Suprapubic skin (tissue), 4 donors: ENCODE data around the gene COX8A. TPM values are rescaled to one million over a fixed set of nuclear protein-coding genes. Genes with fewer than 3 reads are reported as not detected.

ENCODE experiments used
- DNase-seq, 2 donors: peaks; one replicate each; pipeline ENCODE4 v3.0.0-alpha.2; 2019; ENCODE audit warnings: low spot score in 2 of 2
- H3K27ac ChIP-seq: fragments of 200-600 bp; sonication (generic); one replicate; pipeline ENCODE4 v1.5.1; 2019
- H3K27me3 ChIP-seq: fragments of 200-600 bp; sonication (generic); one replicate; pipeline ENCODE4 v1.5.1; 2019
- H3K36me3 ChIP-seq: fragments of 200-600 bp; sonication (generic); one replicate; pipeline ENCODE4 v1.5.1; 2019
- H3K4me1 ChIP-seq: fragments of 200-600 bp; sonication (generic); one replicate; pipeline ENCODE4 v1.5.1; 2019
- H3K4me3 ChIP-seq: fragments of 200-600 bp; sonication (generic); one replicate; pipeline ENCODE4 v1.5.1; 2019; ENCODE audit warnings: mild to moderate bottlenecking
- H3K9me3 ChIP-seq: fragments of 200-600 bp; sonication (generic); one replicate; pipeline ENCODE4 v1.5.1; 2019
- CTCF ChIP-seq, 2 donors: fragments of 200-600 bp in 1 of 2; fragments of 450-650 bp in 1 of 2; sonication (generic) in 1 of 2; IDR thresholded peaks; one replicate each; pipeline ENCODE4 v1.5.1; 2016 to 2019; ENCODE audit warnings: antibody characterized with exemption in 2 of 2, mild to moderate bottlenecking in 1 of 2, moderate library complexity in 1 of 2
- EP300 ChIP-seq: sonication (generic); formaldehyde crosslinking; IDR thresholded peaks from one replicate; pipeline ENCODE4 v1.6.1; 2017; ENCODE audit warnings: antibody characterized with exemption
- POLR2A ChIP-seq, 2 donors: fragments of 450-650 bp; IDR thresholded peaks; one replicate each; pipeline ENCODE4 v1.6.1; 2017; ENCODE audit warnings: antibody characterized with exemption in 2 of 2, mild to moderate bottlenecking in 2 of 2, moderate library complexity in 2 of 2
- POLR2AphosphoS5 ChIP-seq, 3 donors: sonication (generic); formaldehyde crosslinking; IDR thresholded peaks; one replicate each; pipeline ENCODE4 v1.6.1; 2017; ENCODE audit warnings: antibody characterized with exemption in 3 of 3
- WGBS: methylation state at CpG from one replicate; pipeline ENCODE4 v1.1.5; 2018; 5-methylcytosine and 5-hydroxymethylcytosine counted together
- total RNA-seq, 4 donors: library from RNA; depleted of rRNA; stranded (reverse); fragments of >200 nt; gene quantifications; one replicate each; pipeline ENCODE4 v1.1.0, GENCODE V29; 2016

COX8A gene
- total RNA-seq, 4 donors from 2014 or later, result 352 to 718 (median 708) TPM

- Histone ChIP-seq H3K36me3 (no peaks in the 10 kb centered on the region), H3K9me3 (no peaks in the 10 kb centered on the region), H3K27ac (no peak overlapping the region), H3K4me1 (peaks cover 15% of the 10 kb centered on the region), H3K4me3 (peak overlapping the region; percentile 30), H3K27me3 (no peaks in the 10 kb centered on the region)
- 93% methylated on average over 23 of the region's 26 CpGs for WGBS
- DNase-seq, result no peak
- TF ChIP-seq POLR2AphosphoS5 (IDR thresholded peaks at IDR 0.05) (no peak), POLR2A (IDR thresholded peaks at IDR 0.05) (no peak), EP300 (no peak), CTCF (IDR thresholded peaks at IDR 0.05) (no peak)
Measured at GRCh38 chr11:64008283-64008913, 34.0 kb downstream of the COX8A start.

GRCh38 chr11:64008914-64009633 is 34.7 kb downstream of the COX8A start:
- TF ChIP-seq POLR2A (IDR thresholded peaks at IDR 0.05) (no peak), POLR2AphosphoS5 (IDR thresholded peaks at IDR 0.05) (no peak), CTCF (IDR thresholded peaks at IDR 0.05) (no peak), EP300 (no peak)
- Histone ChIP-seq H3K36me3 (no peaks in the 10 kb centered on the region), H3K4me1 (peaks cover 15% of the 10 kb centered on the region), H3K4me3 (no peak overlapping the region), H3K27me3 (no peaks in the 10 kb centered on the region), H3K9me3 (no peaks in the 10 kb centered on the region), H3K27ac (no peak overlapping the region)
- no peak for DNase-seq
- 91% methylated on average over 17 of the region's 18 CpGs for WGBS

- Histone ChIP-seq H3K4me3 (no peak overlapping the region), H3K27me3 (no peaks in the 10 kb centered on the region), H3K4me1 (peaks cover 15% of the 10 kb centered on the region), H3K36me3 (no peaks in the 10 kb centered on the region), H3K9me3 (no peaks in the 10 kb centered on the region), H3K27ac (no peak overlapping the region)
- no peak for TF ChIP-seq POLR2A (IDR thresholded peaks at IDR 0.05)
- TF ChIP-seq EP300, result no peak
- no peak for TF ChIP-seq CTCF (IDR thresholded peaks at IDR 0.05)
- no peak for TF ChIP-seq POLR2AphosphoS5 (IDR thresholded peaks at IDR 0.05)
- no peak for DNase-seq
- 90% methylated on average over 8 of the region's 8 CpGs for WGBS
Measured at GRCh38 chr11:64009710-64010109, 35.3 kb downstream of the COX8A start.

- no peak overlapping the region for H3K4me3 ChIP-seq
- no peaks in the 10 kb centered on the region for H3K36me3 ChIP-seq
- H3K4me1 ChIP-seq, result peaks cover 15% of the 10 kb centered on the region
- TF ChIP-seq CTCF (IDR thresholded peaks at IDR 0.05) (no peak), EP300 (no peak), POLR2AphosphoS5 (IDR thresholded peaks at IDR 0.05) (no peak), POLR2A (IDR thresholded peaks at IDR 0.05) (no peak)
- no peak for DNase-seq
- no peaks in the 10 kb centered on the region for H3K9me3 ChIP-seq
- no peaks in the 10 kb centered on the region for H3K27me3 ChIP-seq
- H3K27ac ChIP-seq, result no peak overlapping the region
- WGBS, result 76% methylated on average over 2 of the region's 2 CpGs
Measured at GRCh38 chr11:64010783-64011182, 36.4 kb downstream of the COX8A start.

GRCh38 chr11:64011371-64011770 is 37.0 kb downstream of the COX8A start:
- no peak overlapping the region for H3K4me3 ChIP-seq
- TF ChIP-seq CTCF (IDR thresholded peaks at IDR 0.05), result no peak
- TF ChIP-seq EP300, result no peak
- no peak for TF ChIP-seq POLR2AphosphoS5 (IDR thresholded peaks at IDR 0.05)
- no peak for TF ChIP-seq POLR2A (IDR thresholded peaks at IDR 0.05)
- WGBS, result 90% methylated on average over 8 of the region's 8 CpGs

More at GRCh38 chr11:64011371-64011770, 37.0 kb downstream of the COX8A start:
- DNase-seq, result no peak
- Histone ChIP-seq H3K36me3 (no peaks in the 10 kb centered on the region), H3K4me1 (peaks cover 15% of the 10 kb centered on the region), H3K9me3 (no peaks in the 10 kb centered on the region), H3K27ac (no peak overlapping the region), H3K27me3 (no peaks in the 10 kb centered on the region)
